Smooth muscle cell (in vitro differentiated cells): ENCODE results near the gene AATK. TPM values are rescaled to one million over a fixed set of nuclear protein-coding genes. Genes with fewer than 3 reads are reported as not detected.
"Not testable (repeated sequence)": the region's sequence is repeated elsewhere in the genome, so short reads cannot be mapped to it uniquely, and the experiment has no call there.

Experiments used
- DNase-seq: peaks from one replicate; lab custom pipeline; 2025; ENCODE audit not compliant: unreplicated experiment; lab: John Stamatoyannopoulos, UW
- H2AFZ ChIP-seq: fragments of 200-600 bp; sonication (generic); 2 replicates; pipeline ENCODE4 v1.6.0; 2016; ENCODE audit warnings: antibody characterized with exemption, low read depth, mild to moderate bottlenecking
- H3F3A ChIP-seq: fragments of 200-600 bp; sonication (generic); 2 replicates; pipeline ENCODE4 v1.6.0; 2017; ENCODE audit warnings: antibody characterized with exemption, low read depth
- H3K27ac ChIP-seq: fragments of 200-600 bp; sonication (generic); 2 replicates; pipeline ENCODE4 v1.5.1; 2016; ENCODE audit warnings: low read depth, mild to moderate bottlenecking
- H3K27me3 ChIP-seq: fragments of 200-600 bp; sonication (generic); 2 replicates; pipeline ENCODE4 v1.6.1; 2016; ENCODE audit warnings: low read depth, mild to moderate bottlenecking
- H3K36me3 ChIP-seq: fragments of 200-600 bp; sonication (generic); 2 replicates; pipeline ENCODE4 v1.5.1; 2016; ENCODE audit warnings: low read depth
- H3K4me1 ChIP-seq: fragments of 200-600 bp; sonication (generic); 2 replicates; pipeline ENCODE4 v1.5.1; 2016; ENCODE audit warnings: low read depth
- H3K4me2 ChIP-seq: fragments of 200-600 bp; sonication (generic); 2 replicates; pipeline ENCODE4 v1.6.0; 2016; ENCODE audit warnings: mild to moderate bottlenecking
- H3K4me3 ChIP-seq: fragments of 200-600 bp; sonication (generic); 2 replicates; pipeline ENCODE4 v1.5.1; 2016; ENCODE audit warnings: mild to moderate bottlenecking
- H3K79me2 ChIP-seq: fragments of 200-600 bp; sonication (generic); 2 replicates; pipeline ENCODE4 v1.6.0; 2016; ENCODE audit warnings: low read depth, mild to moderate bottlenecking
- H3K9ac ChIP-seq: fragments of 200-600 bp; sonication (generic); 2 replicates; pipeline ENCODE4 v1.6.0; 2016; ENCODE audit warnings: low read depth
- H3K9me3 ChIP-seq: fragments of 200-600 bp; sonication (generic); replicated peaks from 2 replicates; pipeline ENCODE4 v1.5.1; 2016; ENCODE audit warnings: low read depth
- H4K20me1 ChIP-seq: fragments of 200-600 bp; sonication (generic); 2 replicates; pipeline ENCODE4 v1.6.0; 2016; ENCODE audit warnings: low read depth
- WGBS: methylation state at CpG from one replicate; pipeline ENCODE4 v1.1.7; 2016; ENCODE audit warnings: low lambda C conversion rate; 5-methylcytosine and 5-hydroxymethylcytosine counted together
- polyA plus RNA-seq: library from polyadenylated mRNA; unstranded; fragments of >200 nt; fragmentation: Nextera tagmentation; extraction: Ambion mirVana; gene quantifications from 2 replicates; pipeline ENCODE4 v1.2.1, GENCODE V29; 2016
- total RNA-seq: library from RNA; depleted of rRNA; stranded (reverse); fragments of >200 nt; gene quantifications from 2 replicates; pipeline ENCODE4 v1.2.3, GENCODE V29; 2014
- TF ChIP-seq, protein P1 (sequence below): fragments of 200-600 bp; sonication (generic); IDR thresholded peaks from 2 replicates; pipeline ENCODE4 v1.5.1; 2017; ENCODE audit warnings: borderline replicate concordance, mild to moderate bottlenecking, antibody characterized with exemption; ENCODE audit not compliant: insufficient read depth, poor library complexity, severe bottlenecking

The AATK gene
- total and polyA plus RNA-seq, 2 experiments from 2014 or later, result 0.61 to 0.67 TPM

DNA sequence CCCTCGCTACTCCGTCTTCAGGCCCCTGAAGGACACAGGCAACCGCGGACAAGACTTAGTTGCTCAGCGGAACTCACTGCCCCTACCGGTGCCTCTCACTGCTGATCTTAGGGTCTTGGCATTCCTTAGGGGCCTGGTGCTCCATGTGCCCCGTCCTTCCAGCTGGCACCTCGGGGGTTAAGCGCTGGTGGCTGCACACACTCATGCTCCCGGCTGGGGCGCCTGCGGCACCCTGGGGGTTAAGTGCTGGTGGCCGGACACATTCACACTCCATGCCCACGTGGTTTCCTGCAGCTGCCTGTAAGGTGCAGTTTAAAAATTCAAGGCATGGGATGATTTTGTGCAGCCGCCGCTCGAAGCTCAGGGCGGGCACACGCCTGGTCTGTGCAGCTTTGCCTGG, 86.0 kb downstream of the AATK start:
- 85% methylated on average over 19 of the region's 19 CpGs for WGBS
- no peak for DNase-seq

DNA sequence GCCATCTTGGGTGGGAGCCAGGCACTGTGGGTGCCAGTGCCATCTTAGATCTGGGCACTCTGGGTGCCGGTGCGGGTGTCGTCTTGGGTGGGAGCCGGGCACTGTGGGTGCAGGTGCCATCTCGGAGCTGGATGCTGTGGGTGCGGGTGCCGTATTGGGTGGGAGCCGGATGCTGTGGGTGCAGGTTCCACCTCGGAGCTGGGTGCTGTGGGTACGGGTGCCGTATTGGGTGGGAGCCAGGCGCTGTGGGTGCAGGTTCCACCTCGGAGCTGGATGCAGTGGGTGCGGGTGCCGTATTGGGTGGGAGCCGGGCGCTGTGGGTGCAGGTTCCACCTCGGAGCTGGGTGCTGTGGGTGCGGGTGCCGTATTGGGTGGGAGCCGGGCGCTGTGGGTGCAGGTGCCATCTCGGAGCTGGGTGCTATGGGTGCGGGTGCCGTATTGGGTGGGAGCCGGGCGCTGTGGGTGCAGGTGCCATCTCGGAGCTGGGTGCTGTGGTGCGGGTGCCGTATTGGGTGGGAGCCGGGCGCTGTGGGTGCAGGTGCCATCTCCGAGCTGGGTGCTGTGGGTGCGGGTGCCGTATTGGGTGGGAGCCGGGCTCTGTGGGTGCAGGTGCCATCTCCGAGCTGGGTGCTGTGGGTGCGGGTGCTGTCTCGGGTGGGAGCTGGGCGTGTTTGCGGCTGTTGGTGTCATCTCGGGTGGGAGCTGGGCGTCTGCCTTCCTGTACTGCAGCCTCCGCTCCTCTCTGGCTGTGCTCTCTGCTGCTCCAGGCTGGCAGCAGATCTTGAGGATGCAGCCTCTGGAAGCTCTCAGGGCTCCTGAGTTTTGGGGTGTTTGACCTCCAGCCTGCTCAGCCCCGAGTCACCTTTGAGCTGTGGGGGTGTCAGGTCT, 87.8 kb downstream of the AATK start:
- not testable (repeated sequence) for DNase-seq, H3F3A ChIP-seq, H3K4me3 ChIP-seq, H3K27ac ChIP-seq, H3K4me1 ChIP-seq, H3K79me2 ChIP-seq, H2AFZ ChIP-seq, H3K27me3 ChIP-seq, H3K36me3 ChIP-seq, H3K9me3 ChIP-seq, H3K9ac ChIP-seq, H3K4me2 ChIP-seq
- 99% methylated on average over 28 of the region's 45 CpGs for WGBS
- H4K20me1 ChIP-seq, result peaks cover 97% of the 10 kb centered on the region

More for the DNA sequence above, 86.0 kb downstream of the AATK start:
- no peaks in the 10 kb centered on the region for H3K36me3 ChIP-seq
- TF ChIP-seq, protein P1, sequence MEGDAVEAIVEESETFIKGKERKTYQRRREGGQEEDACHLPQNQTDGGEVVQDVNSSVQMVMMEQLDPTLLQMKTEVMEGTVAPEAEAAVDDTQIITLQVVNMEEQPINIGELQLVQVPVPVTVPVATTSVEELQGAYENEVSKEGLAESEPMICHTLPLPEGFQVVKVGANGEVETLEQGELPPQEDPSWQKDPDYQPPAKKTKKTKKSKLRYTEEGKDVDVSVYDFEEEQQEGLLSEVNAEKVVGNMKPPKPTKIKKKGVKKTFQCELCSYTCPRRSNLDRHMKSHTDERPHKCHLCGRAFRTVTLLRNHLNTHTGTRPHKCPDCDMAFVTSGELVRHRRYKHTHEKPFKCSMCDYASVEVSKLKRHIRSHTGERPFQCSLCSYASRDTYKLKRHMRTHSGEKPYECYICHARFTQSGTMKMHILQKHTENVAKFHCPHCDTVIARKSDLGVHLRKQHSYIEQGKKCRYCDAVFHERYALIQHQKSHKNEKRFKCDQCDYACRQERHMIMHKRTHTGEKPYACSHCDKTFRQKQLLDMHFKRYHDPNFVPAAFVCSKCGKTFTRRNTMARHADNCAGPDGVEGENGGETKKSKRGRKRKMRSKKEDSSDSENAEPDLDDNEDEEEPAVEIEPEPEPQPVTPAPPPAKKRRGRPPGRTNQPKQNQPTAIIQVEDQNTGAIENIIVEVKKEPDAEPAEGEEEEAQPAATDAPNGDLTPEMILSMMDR, result no peak
- no peaks in the 10 kb centered on the region for H3F3A ChIP-seq
- no peaks in the 10 kb centered on the region for H3K27me3 ChIP-seq
- no peaks in the 10 kb centered on the region for H3K79me2 ChIP-seq
- H3K27ac ChIP-seq, result no peak overlapping the region
- no peaks in the 10 kb centered on the region for H3K9me3 ChIP-seq
- H3K4me2 ChIP-seq, result no peak overlapping the region
- no peak overlapping the region for H3K9ac ChIP-seq
- peaks cover 96% of the 10 kb centered on the region for H4K20me1 ChIP-seq
- H3K4me3 ChIP-seq, result no peak overlapping the region
- no peaks in the 10 kb centered on the region for H3K4me1 ChIP-seq
- H2AFZ ChIP-seq, result no peak overlapping the region

DNA sequence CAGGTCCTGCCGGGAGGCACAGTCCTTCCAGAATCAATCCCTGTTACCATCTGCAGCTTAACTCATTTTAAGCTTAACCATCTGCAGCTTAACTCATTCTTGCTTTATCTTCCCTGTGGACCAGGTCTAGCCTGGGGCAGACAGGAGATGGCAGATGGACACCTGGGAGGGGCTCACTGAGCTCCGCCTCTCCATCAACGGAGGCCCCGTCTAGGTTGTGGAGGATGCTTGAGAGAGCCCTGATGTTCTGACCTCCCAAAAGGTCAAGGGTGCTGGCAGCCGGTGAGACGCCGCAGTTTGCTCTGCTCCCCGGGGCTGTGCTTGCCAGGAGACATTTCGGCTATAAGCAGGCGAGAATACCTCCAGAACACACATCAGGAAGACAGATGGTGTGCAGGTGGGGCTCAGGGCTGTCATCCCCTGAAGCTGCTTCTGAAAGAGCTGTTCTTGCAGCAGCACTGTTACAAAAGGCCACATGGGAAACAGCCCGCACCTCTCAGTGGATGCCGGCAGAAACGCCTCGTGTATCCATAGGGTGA, 89.8 kb downstream of the AATK start:
- Histone ChIP-seq H3K9me3 (no peaks in the 10 kb centered on the region), H3K4me1 (no peaks in the 10 kb centered on the region), H3K79me2 (no peaks in the 10 kb centered on the region), H3K27ac (no peak overlapping the region), H3K9ac (no peak overlapping the region), H3K27me3 (no peaks in the 10 kb centered on the region), H2AFZ (no peak overlapping the region), H3K4me2 (no peak overlapping the region), H3K36me3 (no peaks in the 10 kb centered on the region), H3K4me3 (no peak overlapping the region), H3F3A (no peaks in the 10 kb centered on the region), H4K20me1 (peaks cover 97% of the 10 kb centered on the region)
- 92% methylated on average over 14 of the region's 14 CpGs for WGBS
- DNase-seq, result no peak
- TF ChIP-seq, protein P1, result no peak

DNA sequence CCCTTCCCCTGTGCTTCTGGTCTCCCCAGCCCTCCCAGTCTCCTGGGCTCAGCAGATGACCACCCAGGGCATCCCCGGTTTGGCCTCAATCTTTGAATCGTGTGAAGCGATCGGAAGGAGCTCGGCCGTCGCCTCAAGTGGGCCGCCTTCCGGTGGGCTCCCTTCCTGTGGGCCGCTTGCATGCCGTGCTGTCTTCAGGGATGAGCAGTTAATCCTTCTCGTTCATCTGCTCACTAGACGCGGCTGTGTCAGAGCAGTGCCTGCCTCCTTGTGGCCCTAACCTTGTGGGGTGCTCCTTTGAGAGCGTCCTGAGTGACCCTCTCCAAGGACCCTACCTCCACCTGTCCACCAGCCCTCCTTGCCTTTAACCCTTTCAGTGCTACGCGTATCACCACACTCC, 90.7 kb downstream of the AATK start:
- no peaks in the 10 kb centered on the region for H3F3A ChIP-seq
- H3K36me3 ChIP-seq, result no peaks in the 10 kb centered on the region
- H3K27me3 ChIP-seq, result no peaks in the 10 kb centered on the region
- 92% methylated on average over 17 of the region's 17 CpGs for WGBS
- H3K79me2 ChIP-seq, result no peaks in the 10 kb centered on the region
- no peaks in the 10 kb centered on the region for H3K4me1 ChIP-seq
- no peak overlapping the region for H3K4me3 ChIP-seq
- no peak overlapping the region for H2AFZ ChIP-seq
- no peak for DNase-seq
- H3K9me3 ChIP-seq, result no peaks in the 10 kb centered on the region
- no peak overlapping the region for H3K9ac ChIP-seq
- TF ChIP-seq, protein P1, result no peak
- H3K27ac ChIP-seq, result no peak overlapping the region
- H4K20me1 ChIP-seq, result peaks cover 97% of the 10 kb centered on the region
- H3K4me2 ChIP-seq, result no peak overlapping the region
